ENCODE data around the gene TECPR1.

DNA sequence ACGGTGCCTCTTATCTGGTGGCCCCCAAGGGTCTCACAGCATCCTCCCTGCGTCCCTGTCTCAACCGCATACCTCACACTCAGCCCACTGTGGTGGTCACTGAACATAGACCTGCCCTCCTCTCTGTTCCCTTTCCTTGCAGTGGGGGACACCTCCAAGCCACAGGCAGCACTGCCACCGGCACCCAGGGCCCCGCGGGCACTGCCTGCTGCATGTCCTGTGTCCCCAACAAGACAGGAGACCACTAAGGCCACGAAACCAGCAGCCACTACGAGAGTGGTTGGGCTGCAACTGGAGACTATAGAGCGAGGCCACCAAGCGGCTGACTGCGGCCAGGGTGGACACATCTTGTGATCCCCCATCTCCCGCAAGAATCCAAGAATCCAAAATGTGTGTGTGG, 44.8 kb upstream of the TECPR1 start:
- TF ChIP-seq, protein P1, sequence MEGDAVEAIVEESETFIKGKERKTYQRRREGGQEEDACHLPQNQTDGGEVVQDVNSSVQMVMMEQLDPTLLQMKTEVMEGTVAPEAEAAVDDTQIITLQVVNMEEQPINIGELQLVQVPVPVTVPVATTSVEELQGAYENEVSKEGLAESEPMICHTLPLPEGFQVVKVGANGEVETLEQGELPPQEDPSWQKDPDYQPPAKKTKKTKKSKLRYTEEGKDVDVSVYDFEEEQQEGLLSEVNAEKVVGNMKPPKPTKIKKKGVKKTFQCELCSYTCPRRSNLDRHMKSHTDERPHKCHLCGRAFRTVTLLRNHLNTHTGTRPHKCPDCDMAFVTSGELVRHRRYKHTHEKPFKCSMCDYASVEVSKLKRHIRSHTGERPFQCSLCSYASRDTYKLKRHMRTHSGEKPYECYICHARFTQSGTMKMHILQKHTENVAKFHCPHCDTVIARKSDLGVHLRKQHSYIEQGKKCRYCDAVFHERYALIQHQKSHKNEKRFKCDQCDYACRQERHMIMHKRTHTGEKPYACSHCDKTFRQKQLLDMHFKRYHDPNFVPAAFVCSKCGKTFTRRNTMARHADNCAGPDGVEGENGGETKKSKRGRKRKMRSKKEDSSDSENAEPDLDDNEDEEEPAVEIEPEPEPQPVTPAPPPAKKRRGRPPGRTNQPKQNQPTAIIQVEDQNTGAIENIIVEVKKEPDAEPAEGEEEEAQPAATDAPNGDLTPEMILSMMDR (conservative IDR thresholded peaks at IDR 0.05; ENCODE audit: low read depth, low read length) = no peak
- no peak for TF ChIP-seq EZH2 (IDR thresholded peaks at IDR 0.05; ENCODE audit: low read length, unreplicated experiment)

All from PC-3 (cell line).